ENCODE results near the gene PGD. TPM values are rescaled to one million over a fixed set of nuclear protein-coding genes. Genes with fewer than 3 reads are reported as not detected.

PGD gene
- total RNA-seq, 1 donor from 2014 or later = 52.4 TPM

DNA sequence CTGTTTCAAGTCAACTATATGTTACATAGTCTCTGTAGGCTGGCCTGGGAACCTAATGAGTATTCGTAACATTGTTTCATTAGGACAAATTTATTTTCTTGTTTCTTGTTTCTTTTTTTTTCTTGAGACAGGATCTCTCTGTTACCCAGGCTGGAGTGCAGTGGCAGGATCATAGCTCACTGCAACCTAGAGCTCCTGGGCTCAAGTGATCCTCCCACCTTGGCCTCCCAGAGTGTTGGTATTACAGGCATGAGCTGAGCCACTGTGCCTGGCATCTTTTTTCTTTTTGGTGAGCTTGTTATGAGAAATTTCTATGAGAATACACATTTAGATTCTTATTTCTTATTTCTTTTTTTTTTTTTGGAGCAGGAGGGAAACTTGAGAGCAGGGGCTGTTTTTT lies 38.2 kb downstream of the PGD start:
- Histone ChIP-seq H3K36me3 (ENCODE audit: control insufficient read depth, insufficient read depth, low read length) (no peaks in the 10 kb centered on the region), H3K4me3 (ENCODE audit: low read depth, low read length) (no peak overlapping the region), H3K27me3 (ENCODE audit: control insufficient read depth, insufficient read depth, low read length) (no peaks in the 10 kb centered on the region)
- TF ChIP-seq, protein P1, sequence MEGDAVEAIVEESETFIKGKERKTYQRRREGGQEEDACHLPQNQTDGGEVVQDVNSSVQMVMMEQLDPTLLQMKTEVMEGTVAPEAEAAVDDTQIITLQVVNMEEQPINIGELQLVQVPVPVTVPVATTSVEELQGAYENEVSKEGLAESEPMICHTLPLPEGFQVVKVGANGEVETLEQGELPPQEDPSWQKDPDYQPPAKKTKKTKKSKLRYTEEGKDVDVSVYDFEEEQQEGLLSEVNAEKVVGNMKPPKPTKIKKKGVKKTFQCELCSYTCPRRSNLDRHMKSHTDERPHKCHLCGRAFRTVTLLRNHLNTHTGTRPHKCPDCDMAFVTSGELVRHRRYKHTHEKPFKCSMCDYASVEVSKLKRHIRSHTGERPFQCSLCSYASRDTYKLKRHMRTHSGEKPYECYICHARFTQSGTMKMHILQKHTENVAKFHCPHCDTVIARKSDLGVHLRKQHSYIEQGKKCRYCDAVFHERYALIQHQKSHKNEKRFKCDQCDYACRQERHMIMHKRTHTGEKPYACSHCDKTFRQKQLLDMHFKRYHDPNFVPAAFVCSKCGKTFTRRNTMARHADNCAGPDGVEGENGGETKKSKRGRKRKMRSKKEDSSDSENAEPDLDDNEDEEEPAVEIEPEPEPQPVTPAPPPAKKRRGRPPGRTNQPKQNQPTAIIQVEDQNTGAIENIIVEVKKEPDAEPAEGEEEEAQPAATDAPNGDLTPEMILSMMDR (IDR thresholded peaks at IDR 0.05; ENCODE audit: insufficient read depth, low read length, severe bottlenecking) = no peak
- DNase-seq (ENCODE audit: low read depth) (no peak), FAIRE-seq (no peak)

DNA sequence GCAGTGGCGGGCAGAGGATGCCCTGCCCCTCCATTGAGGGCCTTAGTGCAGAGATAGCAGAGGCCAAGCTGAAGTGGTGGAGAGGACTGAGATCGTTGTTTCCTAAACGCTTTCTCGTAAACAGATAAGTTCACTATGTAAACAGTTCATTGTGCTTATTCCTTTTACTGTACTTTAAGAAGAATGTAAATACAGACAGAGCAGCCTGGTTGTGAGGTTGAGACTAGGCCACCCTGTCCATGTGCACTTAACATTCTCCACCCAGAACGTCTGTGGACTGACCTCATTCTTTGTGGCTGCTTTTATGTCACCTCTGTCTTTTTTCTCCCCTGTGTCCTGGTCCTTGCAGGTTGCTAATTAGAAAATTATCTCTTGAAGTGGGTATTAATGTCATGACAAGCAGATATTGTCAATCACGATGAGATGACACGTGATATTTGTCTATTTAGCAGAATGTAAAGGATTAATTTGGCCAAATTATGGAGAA lies 39.9 kb downstream of the PGD start:
- no peak for FAIRE-seq
- no peak for DNase-seq (ENCODE audit: low read depth)
- Histone ChIP-seq H3K36me3 (ENCODE audit: control insufficient read depth, insufficient read depth, low read length) (no peaks in the 10 kb centered on the region), H3K4me3 (ENCODE audit: low read depth, low read length) (no peak overlapping the region), H3K27me3 (ENCODE audit: control insufficient read depth, insufficient read depth, low read length) (no peaks in the 10 kb centered on the region)
- TF ChIP-seq, protein P1 (IDR thresholded peaks at IDR 0.05; ENCODE audit: insufficient read depth, low read length, severe bottlenecking) = no peak

DNA sequence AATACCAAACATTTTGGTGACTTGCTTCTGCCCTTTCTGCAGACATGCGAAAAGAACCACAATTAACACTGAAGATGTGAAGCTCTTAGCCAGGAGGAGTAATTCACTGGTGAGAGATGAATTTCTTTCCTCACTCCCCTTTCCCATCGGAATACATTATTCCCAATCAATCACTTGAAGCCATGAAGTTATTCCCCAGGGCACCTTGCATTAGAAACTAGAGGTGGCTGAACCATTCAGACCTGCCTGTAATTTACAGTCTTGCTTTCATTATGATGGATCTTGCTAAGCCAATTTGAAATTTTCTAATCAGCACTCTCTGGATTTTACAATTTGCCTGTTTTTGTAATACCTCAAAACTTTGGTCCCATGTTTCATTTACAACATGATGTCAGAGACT lies 41.4 kb downstream of the PGD start:
- Histone ChIP-seq H3K27me3 (ENCODE audit: control insufficient read depth, insufficient read depth, low read length) (no peaks in the 10 kb centered on the region), H3K36me3 (ENCODE audit: control insufficient read depth, insufficient read depth, low read length) (no peaks in the 10 kb centered on the region), H3K4me3 (ENCODE audit: low read depth, low read length) (no peak overlapping the region)
- TF ChIP-seq, protein P1 (IDR thresholded peaks at IDR 0.05; ENCODE audit: insufficient read depth, low read length, severe bottlenecking) = no peak
- FAIRE-seq (no peak), DNase-seq (ENCODE audit: low read depth) (no peak)

DNA sequence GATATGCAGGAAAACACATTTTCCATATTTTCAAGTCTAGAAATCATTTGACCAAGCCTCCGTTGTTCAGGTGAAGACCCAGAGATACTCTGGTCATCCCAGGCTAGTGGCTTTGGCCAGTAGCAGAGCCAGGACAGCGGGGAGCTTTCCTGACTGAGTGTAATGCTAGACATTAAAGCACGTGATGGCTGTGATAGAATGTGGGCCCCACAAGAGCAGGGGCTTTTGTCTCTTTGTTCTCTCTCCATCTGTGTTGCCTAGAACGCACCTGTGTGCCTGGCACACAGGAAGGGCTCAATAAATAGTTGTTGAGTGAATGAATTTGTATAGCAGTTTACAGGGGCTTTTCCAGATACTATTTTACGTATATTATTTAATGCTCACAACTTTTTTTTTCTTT lies 41.9 kb downstream of the PGD start:
- no peak overlapping the region for H3K4me3 ChIP-seq (ENCODE audit: low read depth, low read length)
- no peaks in the 10 kb centered on the region for H3K36me3 ChIP-seq (ENCODE audit: control insufficient read depth, insufficient read depth, low read length)
- no peaks in the 10 kb centered on the region for H3K27me3 ChIP-seq (ENCODE audit: control insufficient read depth, insufficient read depth, low read length)
- FAIRE-seq (no peak), DNase-seq (ENCODE audit: low read depth) (no peak)
- TF ChIP-seq, protein P1 (IDR thresholded peaks at IDR 0.05; ENCODE audit: insufficient read depth, low read length, severe bottlenecking) = no peak

DNA sequence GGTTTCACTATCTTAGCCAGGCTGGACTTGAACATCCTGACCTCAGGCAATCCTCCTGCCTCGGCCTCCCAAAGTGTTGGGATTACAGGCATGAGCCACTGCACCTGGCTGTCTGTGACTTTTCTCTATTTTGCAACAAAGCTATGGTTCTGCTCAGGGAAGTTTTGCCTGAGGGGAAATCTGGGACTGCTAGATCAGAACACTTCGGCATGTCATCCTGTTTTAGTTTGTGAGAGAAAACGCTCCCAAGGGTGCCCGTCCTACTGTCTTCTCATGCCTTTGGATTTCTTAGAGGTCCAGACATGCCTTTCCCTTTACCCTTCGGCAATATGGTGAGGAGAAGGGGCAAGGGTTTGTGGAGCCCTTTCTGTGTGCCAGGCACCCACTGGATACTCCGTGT lies 45.4 kb downstream of the PGD start:
- Histone ChIP-seq H3K36me3 (ENCODE audit: control insufficient read depth, insufficient read depth, low read length) (no peaks in the 10 kb centered on the region), H3K4me3 (ENCODE audit: low read depth, low read length) (no peak overlapping the region), H3K27me3 (ENCODE audit: control insufficient read depth, insufficient read depth, low read length) (no peaks in the 10 kb centered on the region)
- TF ChIP-seq, protein P1 (IDR thresholded peaks at IDR 0.05; ENCODE audit: insufficient read depth, low read length, severe bottlenecking) = no peak
- no peak for FAIRE-seq
- no peak for DNase-seq (ENCODE audit: low read depth)

DNA sequence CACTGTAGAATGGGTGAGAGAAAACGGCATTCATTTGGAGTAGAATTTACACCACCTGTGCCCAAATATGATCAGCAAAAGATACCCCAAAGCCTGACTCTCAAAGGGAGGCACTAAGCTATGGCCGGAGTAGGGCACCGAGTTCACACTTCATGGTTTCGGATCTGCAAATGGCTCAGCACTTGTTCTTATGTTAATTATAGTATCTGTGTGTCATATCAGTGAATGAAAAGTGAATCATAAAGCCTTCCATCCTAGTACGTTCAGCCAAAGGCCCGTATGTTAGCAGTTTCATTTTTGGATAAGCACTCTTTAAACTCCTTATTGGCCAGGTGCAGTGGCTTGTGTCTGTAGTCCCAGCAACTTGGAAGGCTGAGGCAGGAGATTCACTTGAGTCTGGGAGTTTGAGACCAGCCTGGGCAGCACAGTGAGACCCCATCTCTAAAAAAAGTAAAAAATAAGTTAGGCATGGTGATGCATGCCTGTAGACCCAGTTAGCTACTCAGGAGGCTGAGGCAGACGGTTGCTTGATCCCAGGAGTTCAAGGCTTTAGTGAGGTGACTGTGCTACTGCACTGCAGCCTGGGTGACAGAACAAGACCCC lies 46.0 kb downstream of the PGD start:
- Histone ChIP-seq H3K4me3 (ENCODE audit: low read depth, low read length) (no peak overlapping the region), H3K27me3 (ENCODE audit: control insufficient read depth, insufficient read depth, low read length) (no peaks in the 10 kb centered on the region), H3K36me3 (ENCODE audit: control insufficient read depth, insufficient read depth, low read length) (no peaks in the 10 kb centered on the region)
- FAIRE-seq (no peak), DNase-seq (ENCODE audit: low read depth) (no peak)
- TF ChIP-seq, protein P1 (IDR thresholded peaks at IDR 0.05; ENCODE audit: insufficient read depth, low read length, severe bottlenecking) = no peak
